IMR-90 (cell line): ENCODE data around the gene PAXX. TPM values are rescaled to one million over a fixed set of nuclear protein-coding genes. Genes with fewer than 3 reads are reported as not detected.

Source experiments
- ATAC-seq: fragments of 200-7000 bp; cut with Tn5 transposase; 2 replicates; pipeline ENCODE4 v1.9.1; 2020; ENCODE audit warnings: low read depth, mild to moderate bottlenecking, moderate library complexity
- BruUV-seq: library from RNA; stranded (reverse); fragments of 400-500 nt; replicated peaks from 2 replicates; lab custom pipeline; 2021; lab: Mats Ljungman, UMichigan
- CTCF ChIA-PET: fragments of 300-600 bp; formaldehyde crosslinking; extraction: SDS; loops from one replicate; lab custom pipeline; 2021; ENCODE audit warnings: antibody characterized with exemption; lab: Yijun Ruan, JAX
- POLR2A ChIA-PET: fragments of 300-600 bp; sonication (Branson Sonifier 250); formaldehyde crosslinking; loops from one replicate; lab custom pipeline; 2022; ENCODE audit warnings: antibody characterized with exemption; ENCODE audit not compliant: unreplicated experiment; lab: Charles Lee
- DNase-seq: peaks from one replicate; pipeline ENCODE4 v3.0.0; 2013
- H2AFZ ChIP-seq: replicated peaks from 2 replicates; pipeline ENCODE3; 2013; ENCODE audit warnings: low read length, mild to moderate bottlenecking; ENCODE audit not compliant: poor library complexity
- H2AK5ac ChIP-seq: 2 replicates; pipeline ENCODE4 v1.6.1; 2013; ENCODE audit warnings: low read depth, low read length, inconsistent platforms
- H2AK9ac ChIP-seq: replicated peaks from 2 replicates; pipeline ENCODE3; 2013; ENCODE audit warnings: mild to moderate bottlenecking, low read depth, low read length, moderate library complexity; ENCODE audit not compliant: poor library complexity
- H2BK120ac ChIP-seq: 2 replicates; pipeline ENCODE4 v1.6.1; 2013; ENCODE audit warnings: low read depth, low read length, inconsistent platforms
- H2BK15ac ChIP-seq: 3 replicates; pipeline ENCODE4 v1.6.1; 2013; ENCODE audit warnings: low read depth, low read length, inconsistent platforms
- H2BK20ac ChIP-seq: 2 replicates; pipeline ENCODE4 v1.6.1; 2013; ENCODE audit warnings: low read depth, mild to moderate bottlenecking, inconsistent platforms, low read length, moderate library complexity
- H2BK5ac ChIP-seq: 2 replicates; pipeline ENCODE4 v1.6.1; 2013; ENCODE audit warnings: mild to moderate bottlenecking, low read depth, low read length, inconsistent platforms; ENCODE audit not compliant: poor library complexity, severe bottlenecking
- H3K14ac ChIP-seq: replicated peaks from 2 replicates; pipeline ENCODE4 v1.6.1; 2013; ENCODE audit warnings: low read depth, low read length, inconsistent platforms
- H3K18ac ChIP-seq: 2 replicates; pipeline ENCODE4 v1.6.1; 2013; ENCODE audit warnings: low read depth, low read length, control low read depth
- H3K23ac ChIP-seq: 2 replicates; pipeline ENCODE4 v1.6.1; 2013; ENCODE audit warnings: low read depth, low read length, inconsistent platforms
- H3K27ac ChIP-seq: 2 replicates; pipeline ENCODE4 v1.5.1; 2013; ENCODE audit warnings: mild to moderate bottlenecking, control low read depth, low read length; ENCODE audit not compliant: insufficient read depth
- H3K27me3 ChIP-seq: 2 replicates; pipeline ENCODE4 v1.6.1; 2013; ENCODE audit warnings: low read length; ENCODE audit not compliant: control insufficient read depth, insufficient read depth
- H3K36me3 ChIP-seq: 2 replicates; pipeline ENCODE4 v1.6.1; 2013; ENCODE audit warnings: low read length, mixed read lengths; ENCODE audit not compliant: control insufficient read depth, insufficient read depth
- H3K4ac ChIP-seq: 2 replicates; pipeline ENCODE4 v1.6.1; 2013; ENCODE audit warnings: low read depth, low read length, inconsistent platforms
- H3K4me1 ChIP-seq: 2 replicates; pipeline ENCODE4 v1.6.1; 2013; ENCODE audit warnings: low read length, mixed read lengths; ENCODE audit not compliant: control insufficient read depth, insufficient read depth
- H3K4me2 ChIP-seq: 2 replicates; pipeline ENCODE4 v1.6.1; 2013; ENCODE audit warnings: low read depth, mild to moderate bottlenecking, control low read depth, low read length, moderate library complexity
- H3K4me3 ChIP-seq: 2 replicates; pipeline ENCODE4 v1.5.1; 2013; ENCODE audit warnings: low read depth, mild to moderate bottlenecking, control low read depth, low read length, moderate library complexity; ENCODE audit not compliant: insufficient read depth
- H3K56ac ChIP-seq: 2 replicates; pipeline ENCODE4 v1.6.1; 2013; ENCODE audit warnings: low read length, inconsistent platforms; ENCODE audit not compliant: insufficient read depth; ENCODE audit errors: extremely low read depth
- H3K79me1 ChIP-seq, 2 experiments: 2 replicates each; pipeline ENCODE4 v1.6.1; 2013; ENCODE audit warnings: low read length in 2 of 2, inconsistent platforms in 1 of 2, low read depth in 1 of 2
- H3K9ac ChIP-seq: 2 replicates; pipeline ENCODE4 v1.6.1; 2013; ENCODE audit warnings: low read depth, low read length, control low read depth
- H3K9me1 ChIP-seq: 2 replicates; pipeline ENCODE4 v1.6.1; 2013; ENCODE audit warnings: low read length, inconsistent platforms; ENCODE audit not compliant: insufficient read depth
- H3K9me3 ChIP-seq: 2 replicates; pipeline ENCODE4 v1.6.1; 2013; ENCODE audit warnings: low read length; ENCODE audit not compliant: control insufficient read depth, insufficient read depth
- H4K20me1 ChIP-seq: 2 replicates; pipeline ENCODE4 v1.6.1; 2013; ENCODE audit warnings: low read length, inconsistent platforms; ENCODE audit not compliant: insufficient read depth
- H4K5ac ChIP-seq: 2 replicates; pipeline ENCODE4 v1.6.1; 2013; ENCODE audit warnings: mild to moderate bottlenecking, low read depth, low read length, control low read depth
- H4K8ac ChIP-seq, 2 experiments: 2 replicates each; pipeline ENCODE4 v1.6.1; 2013; ENCODE audit warnings: low read depth in 2 of 2, low read length in 2 of 2, control low read depth in 1 of 2, inconsistent platforms in 1 of 2
- H4K91ac ChIP-seq: 2 replicates; pipeline ENCODE4 v1.6.1; 2013; ENCODE audit warnings: low read depth, low read length, inconsistent platforms; ENCODE audit not compliant: insufficient read depth
- BHLHE40 ChIP-seq: fragments of 150-350 bp; IDR thresholded peaks from 2 replicates; pipeline ENCODE4 v1.6.1; 2016; ENCODE audit warnings: mild to moderate bottlenecking, low read depth, low read length
- CEBPB ChIP-seq: IDR thresholded peaks from 2 replicates; pipeline ENCODE4 v1.6.1; 2012; ENCODE audit warnings: low read depth, low read length, improper control_type of control experiment
- CHD1 ChIP-seq: IDR thresholded peaks from 2 replicates; pipeline ENCODE4 v1.6.1; 2012; ENCODE audit warnings: low read depth, low read length, improper control_type of control experiment
- ELK1 ChIP-seq: fragments of 150-350 bp; IDR thresholded peaks from 2 replicates; pipeline ENCODE4 v1.6.1; 2016; ENCODE audit warnings: low read depth, mild to moderate bottlenecking, low read length, moderate library complexity, borderline replicate concordance
- FOS ChIP-seq: fragments of 150-350 bp; IDR thresholded peaks from 2 replicates; pipeline ENCODE4 v1.6.1; 2016; ENCODE audit warnings: low read depth, low read length
- MAFK ChIP-seq: IDR thresholded peaks from 2 replicates; pipeline ENCODE4 v1.6.1; 2012; ENCODE audit warnings: low read depth, low read length, improper control_type of control experiment
- MAZ ChIP-seq: IDR thresholded peaks from 2 replicates; pipeline ENCODE4 v1.6.1; 2012; ENCODE audit warnings: low read depth, mild to moderate bottlenecking, low read length, improper control_type of control experiment, moderate library complexity, borderline replicate concordance
- MXI1 ChIP-seq: IDR thresholded peaks from 2 replicates; pipeline ENCODE4 v1.6.1; 2012; ENCODE audit warnings: low read depth, mild to moderate bottlenecking, low read length, moderate library complexity, borderline replicate concordance
- NFE2L2 ChIP-seq: fragments of 150-350 bp; IDR thresholded peaks from 2 replicates; pipeline ENCODE4 v1.6.1; 2016; ENCODE audit warnings: low read depth, mild to moderate bottlenecking, low read length
- POLR2A ChIP-seq: IDR thresholded peaks from 2 replicates; pipeline ENCODE4 v1.6.1; 2012; ENCODE audit warnings: mild to moderate bottlenecking, low read depth, low read length
- RAD21 ChIP-seq: IDR thresholded peaks from 2 replicates; pipeline ENCODE4 v1.6.1; 2012; ENCODE audit warnings: low read length, improper control_type of control experiment
- RCOR1 ChIP-seq: IDR thresholded peaks from 2 replicates; pipeline ENCODE4 v1.6.1; 2012; ENCODE audit warnings: mild to moderate bottlenecking, low read length, improper control_type of control experiment; ENCODE audit not compliant: insufficient replicate concordance
- RFX5 ChIP-seq: IDR thresholded peaks from 2 replicates; pipeline ENCODE4 v1.8.0; 2012; ENCODE audit warnings: low read depth, mild to moderate bottlenecking, low read length, moderate library complexity
- SMC3 ChIP-seq: fragments of 150-350 bp; IDR thresholded peaks from 2 replicates; pipeline ENCODE4 v1.6.1; 2016; ENCODE audit warnings: low read depth, mild to moderate bottlenecking, antibody characterized with exemption, low read length, moderate library complexity
- USF2 ChIP-seq: fragments of 150-350 bp; IDR thresholded peaks from 2 replicates; pipeline ENCODE4 v1.6.1; 2017; ENCODE audit warnings: mild to moderate bottlenecking, antibody characterized with exemption, low read length, low read depth
- WGBS, 2 experiments: methylation state at CpG; one replicate each; pipeline versions ENCODE4 v1.1.5 to v1.1.7; 2013; ENCODE audit warnings: missing lambda C conversion rate in 2 of 2; ENCODE audit not compliant: insufficient read length in 1 of 2; ENCODE audit errors: extremely low coverage in 2 of 2; 5-methylcytosine and 5-hydroxymethylcytosine counted together
- dilution Hi-C: fragments of 300-500 bp; cut with HindIII; formaldehyde crosslinking; loops from one replicate; pipeline ENCODE4 v1.14.3; 2018; ENCODE audit warnings: low sequenced_read_pairs; ENCODE audit not compliant: unreplicated experiment
- in situ Hi-C: fragments of 300-500 bp; cut with MboI; formaldehyde crosslinking; loops from 3 replicates; pipeline ENCODE4 v1.14.3; 2019; ENCODE audit warnings: low sequenced_read_pairs, inconsistent platforms, mixed read lengths
- intact Hi-C: fragments of 100-400 bp; cut with micrococcal nuclease; formaldehyde crosslinking; loops from 2 replicates; pipeline ENCODE4 v1.10.0; 2022
- polyA plus RNA-seq, 3 experiments: library from polyadenylated mRNA; depleted of rRNA; stranded (reverse); fragments of >200 nt; gene quantifications; 2 replicates each; pipeline ENCODE4 v1.2.3, GENCODE V29; 2012; ENCODE audit warnings: low replicate concordance in 1 of 3
- total RNA-seq: library from RNA; depleted of rRNA; stranded (reverse); fragments of >200 nt; gene quantifications from 2 replicates; pipeline ENCODE4 v1.2.3, GENCODE V29; 2012
- TF ChIP-seq, protein P1 (sequence below): conservative IDR thresholded peaks from 2 replicates; pipeline ENCODE4 v1.5.1; 2012; ENCODE audit warnings: mild to moderate bottlenecking, low read depth, low read length, improper control_type of control experiment

The PAXX gene
- total and polyA plus RNA-seq, 2 of the 4 experiments (the other 2 are of a cell fraction), result 5.7 to 24.6 TPM

DNA sequence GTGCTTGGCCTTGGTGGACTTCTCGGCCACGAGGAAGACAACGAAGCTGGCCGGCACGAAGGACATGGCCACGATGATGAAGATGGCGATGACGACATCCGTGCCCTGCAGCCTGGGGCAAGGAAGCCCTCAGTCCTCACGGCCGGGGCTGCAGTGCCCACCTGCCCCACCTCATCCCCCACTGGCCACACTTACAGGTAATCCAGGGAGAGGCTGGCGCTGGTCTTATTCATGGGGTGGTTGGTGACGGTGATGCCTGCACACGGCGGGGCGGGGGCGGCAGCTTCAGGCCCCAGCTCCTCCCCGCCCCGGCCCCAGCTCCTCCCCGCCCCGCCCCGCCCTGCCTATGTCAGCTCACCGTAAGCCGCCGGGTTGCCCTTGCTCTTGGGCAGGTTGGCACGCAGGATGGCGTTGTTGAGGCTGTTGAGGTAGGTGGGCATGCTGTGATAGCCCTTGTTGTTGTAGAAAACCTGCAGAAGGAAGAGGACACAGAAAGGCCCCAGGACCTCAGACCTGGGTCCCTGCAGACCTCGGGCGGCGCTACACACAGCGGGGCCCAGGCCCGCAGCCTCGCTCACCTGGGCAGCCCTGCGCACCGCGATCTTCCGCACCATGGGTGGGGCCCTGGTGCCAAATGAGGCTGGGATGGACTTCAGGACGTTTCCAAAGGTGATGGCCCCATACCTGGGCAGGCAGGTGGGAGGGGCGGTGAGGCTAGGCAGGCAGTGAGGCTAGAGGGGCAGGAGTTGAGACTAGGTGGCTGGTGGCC lies 19.9 kb downstream of the PAXX start:
- TF ChIP-seq BHLHE40 (no peak), CHD1 (no peak), RAD21 (no peak), CEBPB (no peak), MXI1 (no peak), MAZ (no peak), RFX5 (no peak), POLR2A (no peak), USF2 (no peak), MAFK (no peak), SMC3 (no peak), NFE2L2 (no peak), ELK1 (no peak), RCOR1 (no peak), FOS (no peak)
- TF ChIP-seq, protein P1, sequence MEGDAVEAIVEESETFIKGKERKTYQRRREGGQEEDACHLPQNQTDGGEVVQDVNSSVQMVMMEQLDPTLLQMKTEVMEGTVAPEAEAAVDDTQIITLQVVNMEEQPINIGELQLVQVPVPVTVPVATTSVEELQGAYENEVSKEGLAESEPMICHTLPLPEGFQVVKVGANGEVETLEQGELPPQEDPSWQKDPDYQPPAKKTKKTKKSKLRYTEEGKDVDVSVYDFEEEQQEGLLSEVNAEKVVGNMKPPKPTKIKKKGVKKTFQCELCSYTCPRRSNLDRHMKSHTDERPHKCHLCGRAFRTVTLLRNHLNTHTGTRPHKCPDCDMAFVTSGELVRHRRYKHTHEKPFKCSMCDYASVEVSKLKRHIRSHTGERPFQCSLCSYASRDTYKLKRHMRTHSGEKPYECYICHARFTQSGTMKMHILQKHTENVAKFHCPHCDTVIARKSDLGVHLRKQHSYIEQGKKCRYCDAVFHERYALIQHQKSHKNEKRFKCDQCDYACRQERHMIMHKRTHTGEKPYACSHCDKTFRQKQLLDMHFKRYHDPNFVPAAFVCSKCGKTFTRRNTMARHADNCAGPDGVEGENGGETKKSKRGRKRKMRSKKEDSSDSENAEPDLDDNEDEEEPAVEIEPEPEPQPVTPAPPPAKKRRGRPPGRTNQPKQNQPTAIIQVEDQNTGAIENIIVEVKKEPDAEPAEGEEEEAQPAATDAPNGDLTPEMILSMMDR, result no peak
- Histone ChIP-seq H3K27me3 (no peaks in the 10 kb centered on the region), H3K36me3 (peaks cover 40% of the 10 kb centered on the region), H2BK5ac (no peak overlapping the region), H4K5ac (no peak overlapping the region), H3K56ac (no peak overlapping the region), H3K27ac (no peak overlapping the region), H3K9me1 (no peaks in the 10 kb centered on the region), H2BK15ac (no peak overlapping the region), H3K4me1 (peaks cover 7% of the 10 kb centered on the region), H2BK20ac (no peak overlapping the region), H2AK9ac (no peak overlapping the region), H3K9me3 (no peaks in the 10 kb centered on the region), H2BK120ac (no peak overlapping the region), H4K91ac (no peak overlapping the region), H3K9ac (no peak overlapping the region), H3K23ac (no peak overlapping the region), H3K14ac (no peak overlapping the region), H4K20me1 (no peaks in the 10 kb centered on the region; the same call in 1 of the 2 replicates), H3K4me2 (no peak overlapping the region), H3K4ac (no peak overlapping the region), H4K8ac (no peak overlapping the region), H3K18ac (no peak overlapping the region), H3K4me3 (no peak overlapping the region), H2AK5ac (no peak overlapping the region), H2AFZ (no peak overlapping the region), H3K79me1 (no peaks in the 10 kb centered on the region)
- WGBS, 2 experiments, result 98% methylated on average over 10 of the region's 39 CpGs; no CpG with 5 or more reads in 1 of the 2 experiments
- DNase-seq (no peak), ATAC-seq (no peak)
- dilution Hi-C loops (no loop called here), intact Hi-C loops (no loop called here), in situ Hi-C loops (no loop called here)
- CTCF ChIA-PET, result no interaction called here
- no TSS peak for BruUV-seq
- POLR2A ChIA-PET, result no interaction called here
